Lower leg skin (tissue), 4 donors: ENCODE measurements around the gene GSK3A. TPM values are rescaled to one million over a fixed set of nuclear protein-coding genes. Genes with fewer than 3 reads are reported as not detected.

Experiments
- DNase-seq, 2 donors: peaks; one replicate each; pipeline ENCODE4 v3.0.0-alpha.2; 2019; ENCODE audit warnings: low spot score in 2 of 2
- H3K4me3 ChIP-seq: fragments of 200-600 bp; sonication (generic); 2 replicates; pipeline ENCODE4 v1.5.1; 2017; ENCODE audit warnings: mild to moderate bottlenecking, low read depth; ENCODE audit not compliant: poor library complexity, severe bottlenecking
- POLR2A ChIP-seq, 2 donors: fragments of 450-650 bp; IDR thresholded peaks; one replicate each; pipeline ENCODE4 v1.6.1; 2016 to 2017; ENCODE audit warnings: antibody characterized with exemption in 2 of 2, mild to moderate bottlenecking in 1 of 2, moderate library complexity in 1 of 2
- WGBS, 2 donors: methylation state at CpG; one replicate each; pipeline ENCODE4 v1.1.5; 2018; 5-methylcytosine and 5-hydroxymethylcytosine counted together
- intact Hi-C: fragments of 100-400 bp; cut with DNase I; formaldehyde crosslinking; loops from one replicate; pipeline ENCODE4 v1.15.0; 2023; ENCODE audit warnings: low total_unique reads
- total RNA-seq, 4 donors: library from RNA; depleted of rRNA; stranded (reverse); fragments of >200 nt; gene quantifications; one replicate each; pipeline ENCODE4 v1.1.0, GENCODE V29; 2016
- TF ChIP-seq, protein P1 (sequence below), 3 donors: fragments of 450-650 bp; IDR thresholded peaks; one replicate each; pipeline ENCODE4 v1.5.1; 2016; ENCODE audit warnings: antibody characterized with exemption in 3 of 3, mild to moderate bottlenecking in 3 of 3, moderate library complexity in 2 of 3

The GSK3A gene
- total RNA-seq, 4 donors from 2014 or later: 31.4 to 42.0 (median 34.1) TPM

DNA sequence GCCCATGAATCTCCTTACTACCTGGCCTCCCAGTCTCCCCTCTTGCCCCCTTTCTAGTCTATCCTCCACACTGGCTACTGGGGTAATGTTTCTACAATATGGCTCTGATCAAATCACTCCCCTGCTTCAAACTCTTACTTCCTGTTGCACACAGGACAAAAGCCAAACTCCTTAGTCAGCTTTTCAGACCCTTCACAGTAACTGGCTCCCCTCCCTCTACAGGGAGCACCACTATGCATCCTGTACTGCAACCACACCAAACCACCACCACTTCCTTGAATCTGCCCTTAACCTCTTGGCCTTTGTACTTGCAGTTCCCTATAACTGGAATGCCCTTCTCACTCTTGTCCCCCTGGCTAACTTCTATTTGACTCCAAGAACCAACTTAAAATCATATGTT lies 57.1 kb downstream of the GSK3A start:
- intact Hi-C loops: no loop called here
- DNase-seq: no peak
- TF ChIP-seq POLR2A (IDR thresholded peaks at IDR 0.05): no peak
- TF ChIP-seq, protein P1, sequence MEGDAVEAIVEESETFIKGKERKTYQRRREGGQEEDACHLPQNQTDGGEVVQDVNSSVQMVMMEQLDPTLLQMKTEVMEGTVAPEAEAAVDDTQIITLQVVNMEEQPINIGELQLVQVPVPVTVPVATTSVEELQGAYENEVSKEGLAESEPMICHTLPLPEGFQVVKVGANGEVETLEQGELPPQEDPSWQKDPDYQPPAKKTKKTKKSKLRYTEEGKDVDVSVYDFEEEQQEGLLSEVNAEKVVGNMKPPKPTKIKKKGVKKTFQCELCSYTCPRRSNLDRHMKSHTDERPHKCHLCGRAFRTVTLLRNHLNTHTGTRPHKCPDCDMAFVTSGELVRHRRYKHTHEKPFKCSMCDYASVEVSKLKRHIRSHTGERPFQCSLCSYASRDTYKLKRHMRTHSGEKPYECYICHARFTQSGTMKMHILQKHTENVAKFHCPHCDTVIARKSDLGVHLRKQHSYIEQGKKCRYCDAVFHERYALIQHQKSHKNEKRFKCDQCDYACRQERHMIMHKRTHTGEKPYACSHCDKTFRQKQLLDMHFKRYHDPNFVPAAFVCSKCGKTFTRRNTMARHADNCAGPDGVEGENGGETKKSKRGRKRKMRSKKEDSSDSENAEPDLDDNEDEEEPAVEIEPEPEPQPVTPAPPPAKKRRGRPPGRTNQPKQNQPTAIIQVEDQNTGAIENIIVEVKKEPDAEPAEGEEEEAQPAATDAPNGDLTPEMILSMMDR (IDR thresholded peaks at IDR 0.05): no peak
- H3K4me3 ChIP-seq: no peak overlapping the region

DNA sequence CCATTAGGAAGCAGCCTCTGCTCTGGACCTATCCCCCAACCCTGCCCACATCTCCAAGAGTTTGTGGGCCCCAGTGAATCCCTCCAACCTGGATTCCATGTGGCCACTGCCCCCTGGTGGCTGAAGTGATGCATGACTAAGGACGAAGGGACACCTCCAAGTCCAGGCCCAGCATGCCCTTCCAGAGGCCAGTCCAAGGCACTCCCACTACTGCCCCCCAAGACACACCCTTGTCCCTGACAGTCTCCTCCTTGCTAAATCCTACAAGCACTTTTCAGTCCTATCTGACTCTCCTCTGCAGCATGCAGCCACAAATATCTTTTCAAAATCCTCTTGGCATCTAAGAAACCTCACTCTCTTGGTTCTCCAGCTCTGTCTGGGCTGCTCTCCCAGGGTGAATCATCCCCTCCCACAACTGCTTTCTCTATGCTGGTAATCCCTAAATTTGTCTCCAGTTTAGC lies 58.0 kb downstream of the GSK3A start:
- no peak overlapping the region for H3K4me3 ChIP-seq
- intact Hi-C loops: no loop called here
- no peak for TF ChIP-seq POLR2A (IDR thresholded peaks at IDR 0.05)
- TF ChIP-seq, protein P1 (IDR thresholded peaks at IDR 0.05): peak in 1 of 3 donors; percentile 25
- 0% methylated on average over 1 of the region's 1 CpG for WGBS, 2 donors
- DNase-seq: peak; percentile 46 to 92

Other genes with a start within 250 kb of the GSK3A start
- not detected for gene ATP1A3, start 248.4 kb downstream of the GSK3A start, total RNA-seq
- 1 to 10 TPM in 1 of 4 donors, under 1 TPM in 3; 0.11 to 1.4 (median 0.82) TPM for gene GRIK5, start 172.4 kb downstream of the GSK3A start, total RNA-seq
- gene ZNF574, start 166.4 kb downstream of the GSK3A start, total RNA-seq: 10 to 100 TPM; 28.4 to 52.1 (median 30.8) TPM
- gene POU2F2, start 110.2 kb downstream of the GSK3A start, total RNA-seq: 1 to 10 TPM in 2 of 4 donors, under 1 TPM in 2; 0.67 to 3.8 (median 1.0) TPM
- 100 to 1,000 TPM in 2 of 4 donors, 10 to 100 TPM in 2; 82.9 to 135 (median 93.5) TPM for gene DEDD2, start 24.9 kb downstream of the GSK3A start, total RNA-seq
- 10 to 100 TPM in 1 of 4 donors, 1 to 10 TPM in 3; 6.9 to 10.7 (median 8.6) TPM for gene ZNF526, start 22.3 kb downstream of the GSK3A start, total RNA-seq
- gene ERF, start 12.5 kb upstream of the GSK3A start, total RNA-seq: 10 to 100 TPM; 29.9 to 44.0 (median 36.9) TPM
- gene CIC, start 26.6 kb upstream of the GSK3A start, total RNA-seq: 10 to 100 TPM; 57.8 to 90.0 (median 59.0) TPM
- under 1 TPM in 3 of 4 donors, not detected in 1; 0.23 to 0.30 (median 0.29) TPM for gene PRR19, start 59.5 kb upstream of the GSK3A start, total RNA-seq
- 10 to 100 TPM in 3 of 4 donors, 1 to 10 TPM in 1; 4.3 to 18.4 (median 14.0) TPM for gene PAFAH1B3, start 60.0 kb upstream of the GSK3A start, total RNA-seq
- gene TMEM145, start 70.7 kb upstream of the GSK3A start, total RNA-seq: under 1 TPM in 1 of 4 donors, not detected in 3; 0.88 TPM
- 10 to 100 TPM in 3 of 4 donors, 1 to 10 TPM in 1; 6.1 to 14.1 (median 12.0) TPM for gene MEGF8, start 83.0 kb upstream of the GSK3A start, total RNA-seq
- gene CNFN, start 147.7 kb upstream of the GSK3A start, total RNA-seq: 100 to 1,000 TPM; 359 to 606 (median 493) TPM
- gene LIPE, start 184.8 kb upstream of the GSK3A start, total RNA-seq: 10 to 100 TPM; 20.9 to 96.9 (median 55.9) TPM
- under 1 TPM in 1 of 4 donors, not detected in 3; 0.69 TPM for gene CXCL17, start 200.3 kb upstream of the GSK3A start, total RNA-seq